ENCODE measurements around the gene TPSD1. TPM values are rescaled to one million over a fixed set of nuclear protein-coding genes. Genes with fewer than 3 reads are reported as not detected.

TPSD1 gene
- total and polyA plus RNA-seq, 9 of the 15 experiments (the other 6 are each of a cell fraction or from before 2014, with no cell fraction given): not detected

GRCh38 chr16:1223355-1224214 lies 32.3 kb upstream of the TPSD1 start:
- 5% methylated on average over 29 of the region's 38 CpGs for WGBS (ENCODE audit: insufficient coverage, low coverage, missing lambda C conversion rate)
- CTCF ChIA-PET (ENCODE audit: low intra/inter-chr PET ratio): no interaction called here
- ATAC-seq: no peak
- in situ Hi-C loops (cut with MboI) (no loop called here), intact Hi-C loops (cut with micrococcal nuclease) (no loop called here)
- Histone ChIP-seq H3K79me2 (ENCODE audit: control insufficient read depth, insufficient read depth, low read length) (no peaks in the 10 kb centered on the region), H3K9me3 (replicated peaks; ENCODE audit: control insufficient read depth, insufficient read depth, low read depth, low read length) (no peaks in the 10 kb centered on the region), H3K27me3 (ENCODE audit: control insufficient read depth in 2 of 2, insufficient read depth in 2 of 2, low read length in 2 of 2) (peaks cover 40 to 67% of the 10 kb centered on the region in 2 experiments), H3K9ac (ENCODE audit: insufficient read depth in 1 of 2, low read depth in 2 of 2, low read length in 2 of 2) (no peak overlapping the region), H3K4me3 (no peak overlapping the region), H3K9me1 (ENCODE audit: control insufficient read depth, insufficient read depth, low read length) (no peaks in the 10 kb centered on the region), H4K20me1 (replicated peaks; ENCODE audit: control insufficient read depth, insufficient read depth, low read length) (peaks cover 13% of the 10 kb centered on the region; the same call in 1 of the 2 replicates), H3K36me3 (ENCODE audit: control insufficient read depth, insufficient read depth, low read length) (no peaks in the 10 kb centered on the region), H3K27ac (ENCODE audit: extremely low read depth, low read depth, low read length) (no peak overlapping the region), H2AFZ (ENCODE audit: low read depth, low read length) (no peak overlapping the region), H3K4me2 (ENCODE audit: insufficient read depth, low read length) (no peak overlapping the region), H3K4me1 (replicated peaks in 1 of 2; ENCODE audit: control insufficient read depth in 2 of 2, insufficient read depth in 2 of 2, low read length in 2 of 2) (peaks cover 0 to 54% of the 10 kb centered on the region in 2 experiments; a peak in 2 of 5 replicates)
- no peak for DNase-seq (ENCODE audit: extremely low read depth in 1 of 4, low spot score in 3 of 4)
- POLR2A ChIA-PET: interaction anchor here (0.5 to 1.0 kb wide), 2 partner anchors 21 to 462 kb away, joined by 3 to 5 read pairs; no protein-coding TSS in a partner anchor
- FAIRE-seq: no peak
- BruUV-seq (replicated peaks): no TSS peak
- TF ChIP-seq ZBTB17 (CRISPR knock-in tag; IDR thresholded peaks at IDR 0.05): no peak
- TF ChIP-seq RERE (CRISPR knock-in tag; IDR thresholded peaks at IDR 0.05; ENCODE audit: borderline replicate concordance): no peak
- TF ChIP-seq, protein P1, sequence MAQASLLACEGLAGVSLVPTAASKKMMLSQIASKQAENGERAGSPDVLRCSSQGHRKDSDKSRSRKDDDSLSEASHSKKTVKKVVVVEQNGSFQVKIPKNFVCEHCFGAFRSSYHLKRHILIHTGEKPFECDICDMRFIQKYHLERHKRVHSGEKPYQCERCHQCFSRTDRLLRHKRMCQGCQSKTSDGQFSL (CRISPR knock-in tag; IDR thresholded peaks at IDR 0.05): no peak
- TF ChIP-seq, protein P1 (tag; IDR thresholded peaks at IDR 0.05): no peak
- TF ChIP-seq, protein P2, sequence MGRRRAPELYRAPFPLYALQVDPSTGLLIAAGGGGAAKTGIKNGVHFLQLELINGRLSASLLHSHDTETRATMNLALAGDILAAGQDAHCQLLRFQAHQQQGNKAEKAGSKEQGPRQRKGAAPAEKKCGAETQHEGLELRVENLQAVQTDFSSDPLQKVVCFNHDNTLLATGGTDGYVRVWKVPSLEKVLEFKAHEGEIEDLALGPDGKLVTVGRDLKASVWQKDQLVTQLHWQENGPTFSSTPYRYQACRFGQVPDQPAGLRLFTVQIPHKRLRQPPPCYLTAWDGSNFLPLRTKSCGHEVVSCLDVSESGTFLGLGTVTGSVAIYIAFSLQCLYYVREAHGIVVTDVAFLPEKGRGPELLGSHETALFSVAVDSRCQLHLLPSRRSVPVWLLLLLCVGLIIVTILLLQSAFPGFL (CRISPR knock-in tag; IDR thresholded peaks at IDR 0.05): no peak
- no peak for TF ChIP-seq NEUROD1 (IDR thresholded peaks at IDR 0.05; ENCODE audit: borderline replicate concordance, low read depth, low read length, partially characterized antibody)
- TF ChIP-seq MCM2 (IDR thresholded peaks at IDR 0.05; ENCODE audit: low read depth): no peak
